KOPT-K1 (cell line): ENCODE measurements around the gene TFR2.

ENCODE experiments used
- H3K27ac ChIP-seq: fragments of 200-600 bp; sonication (generic); 2 replicates; pipeline ENCODE4 v1.5.1; 2016; ENCODE audit warnings: antibody characterized with exemption, mild to moderate bottlenecking, low read depth, low read length; ENCODE audit not compliant: poor library complexity, severe bottlenecking
- H3K36me3 ChIP-seq: fragments of 200-600 bp; sonication (generic); 2 replicates; pipeline ENCODE4 v1.5.1; 2017; ENCODE audit warnings: antibody characterized with exemption, mild to moderate bottlenecking, low read length, moderate library complexity; ENCODE audit not compliant: insufficient read depth
- H3K9me3 ChIP-seq: fragments of 200-600 bp; sonication (generic); 2 replicates; pipeline ENCODE4 v1.5.1; 2017; ENCODE audit warnings: antibody characterized with exemption, low read length, mild to moderate bottlenecking; ENCODE audit not compliant: insufficient read depth, poor library complexity, severe bottlenecking

The TFR2 gene

GRCh38 chr7:100572281-100572948 lies 68.9 kb downstream of the TFR2 start:
- H3K36me3 ChIP-seq: peaks cover 52% of the 10 kb centered on the region
- H3K27ac ChIP-seq: no peak overlapping the region
- H3K9me3 ChIP-seq: no peaks in the 10 kb centered on the region

- Histone ChIP-seq H3K36me3 (peaks cover 46% of the 10 kb centered on the region), H3K9me3 (no peaks in the 10 kb centered on the region), H3K27ac (no peak overlapping the region)
Measured at GRCh38 chr7:100571829-100572116, 69.6 kb downstream of the TFR2 start.

- peaks cover 40% of the 10 kb centered on the region for H3K36me3 ChIP-seq
- H3K9me3 ChIP-seq: no peaks in the 10 kb centered on the region
- H3K27ac ChIP-seq: no peak overlapping the region
Measured at GRCh38 chr7:100570954-100571828, 70.2 kb downstream of the TFR2 start.
